Astrocyte of the hippocampus (primary cell): ENCODE results near the gene LONP2.
A peak's percentile ranks its signal among the peaks of the same experiment; 100 is the strongest.
"Not testable (repeated sequence)": the region's sequence is repeated elsewhere in the genome, so short reads cannot be mapped to it uniquely, and the experiment has no call there.

Experiments used
- DNase-seq: peaks from one replicate; pipeline ENCODE4 v3.0.0; 2011; ENCODE audit warnings: low read depth, low spot score

Gene LONP2

DNA sequence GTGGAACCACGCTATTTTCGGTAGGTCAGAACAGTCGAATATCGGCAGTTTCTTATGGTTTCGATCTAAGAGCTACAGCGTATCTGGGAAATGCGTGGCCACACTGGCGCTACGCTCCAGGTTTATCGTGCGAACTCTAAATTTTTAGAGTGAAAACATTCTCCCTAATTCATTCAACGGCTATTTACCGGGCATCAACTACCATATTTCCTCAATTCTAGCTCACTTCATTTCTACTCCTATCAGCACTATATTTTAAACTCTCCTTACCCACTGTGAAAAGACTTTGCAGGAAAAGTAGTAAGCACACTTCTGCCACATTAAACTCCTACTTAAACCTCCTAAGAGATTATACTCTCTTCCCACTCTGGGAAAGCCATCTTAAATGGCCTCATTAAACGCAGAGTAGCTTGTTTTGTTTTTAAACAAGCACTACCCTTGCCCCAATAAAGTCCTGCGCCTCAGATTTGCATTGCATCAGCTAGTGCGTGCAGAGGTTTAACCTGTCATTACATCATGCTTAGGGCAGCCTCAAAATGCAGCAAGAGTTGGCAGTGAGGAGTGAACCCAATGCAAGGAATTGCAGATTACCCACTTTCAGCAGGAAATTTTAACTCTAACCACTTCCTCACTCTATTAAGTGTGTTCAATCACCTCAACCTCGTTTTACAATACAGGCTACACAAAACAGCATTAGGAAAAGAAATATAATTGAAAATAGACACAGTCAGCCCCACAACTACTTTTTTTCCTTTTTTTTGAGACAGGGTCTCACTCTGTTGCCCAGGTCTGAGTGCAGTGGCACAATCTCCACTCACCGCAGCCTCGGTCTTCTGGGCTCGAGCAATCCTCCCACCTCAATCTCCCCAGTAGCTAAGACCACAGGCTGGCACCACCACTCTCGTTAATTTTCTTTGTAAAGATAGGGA lies 122.3 kb downstream of the LONP2 start:
- DNase-seq = peak; percentile 82

DNA sequence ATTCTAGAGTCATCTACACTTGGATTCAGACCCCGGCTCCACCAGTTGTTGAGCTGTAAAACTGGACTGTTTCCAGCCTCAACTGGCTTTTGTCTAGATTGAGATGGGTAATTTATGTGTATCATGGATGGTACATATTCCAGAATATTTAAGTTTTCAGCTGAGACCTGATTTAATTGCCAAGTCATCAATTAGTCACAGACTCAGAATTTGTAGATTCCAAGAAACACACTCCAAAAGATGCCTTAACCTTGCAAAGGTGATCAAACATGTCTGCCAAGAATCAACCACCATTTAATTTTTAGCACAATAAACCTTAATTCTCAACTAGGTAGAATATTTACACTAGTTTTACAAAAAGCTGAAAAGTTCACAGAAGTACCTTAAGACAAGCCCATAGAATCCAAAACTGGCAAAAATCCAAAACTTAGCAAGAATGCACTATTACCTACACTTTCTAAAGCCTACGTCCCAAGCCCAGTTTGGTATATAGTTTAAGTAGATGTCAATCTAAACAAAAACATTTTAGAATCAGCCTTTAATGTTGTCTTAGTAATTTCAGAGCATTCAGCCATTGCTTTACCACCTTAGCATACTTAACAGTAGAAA lies 123.4 kb downstream of the LONP2 start:
- no peak for DNase-seq

DNA sequence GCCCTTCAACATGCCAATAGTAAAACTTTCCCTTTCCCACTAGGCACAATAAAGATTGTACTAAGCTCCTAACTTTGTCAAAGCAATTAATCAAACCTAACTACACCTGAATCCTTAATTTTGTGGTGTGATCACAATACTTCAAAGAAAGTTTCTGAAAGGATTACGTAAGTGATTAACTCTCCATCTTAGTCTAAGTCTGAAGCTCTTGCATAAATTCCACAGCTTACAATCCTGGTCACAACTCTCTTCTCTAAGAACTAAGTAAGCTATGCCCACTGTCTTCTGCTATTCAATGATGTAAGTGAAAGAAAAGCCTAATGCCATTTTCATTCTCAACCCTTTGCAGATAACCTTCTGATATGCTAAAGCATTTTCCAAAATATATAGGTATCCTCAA lies 125.7 kb downstream of the LONP2 start:
- DNase-seq = no peak

DNA sequence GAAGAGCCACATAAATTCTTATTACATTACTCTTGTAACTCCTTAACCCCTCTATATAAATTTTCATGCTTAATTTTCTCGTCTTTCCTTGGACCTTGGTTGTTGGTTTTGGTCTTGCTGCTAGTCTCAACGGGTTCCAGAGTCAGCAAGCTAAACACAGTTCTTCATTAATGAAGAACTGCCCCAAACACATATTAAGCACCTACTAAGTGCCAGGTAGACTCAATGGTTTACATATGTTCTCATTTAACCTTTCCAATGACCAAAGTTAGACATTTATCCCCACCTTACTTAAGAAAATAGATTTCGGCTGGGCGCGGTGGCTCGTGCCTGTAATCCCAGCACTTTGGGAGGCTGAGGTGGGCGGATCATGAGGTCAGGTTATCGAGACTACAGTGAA lies 126.1 kb downstream of the LONP2 start:
- DNase-seq = no peak

DNA sequence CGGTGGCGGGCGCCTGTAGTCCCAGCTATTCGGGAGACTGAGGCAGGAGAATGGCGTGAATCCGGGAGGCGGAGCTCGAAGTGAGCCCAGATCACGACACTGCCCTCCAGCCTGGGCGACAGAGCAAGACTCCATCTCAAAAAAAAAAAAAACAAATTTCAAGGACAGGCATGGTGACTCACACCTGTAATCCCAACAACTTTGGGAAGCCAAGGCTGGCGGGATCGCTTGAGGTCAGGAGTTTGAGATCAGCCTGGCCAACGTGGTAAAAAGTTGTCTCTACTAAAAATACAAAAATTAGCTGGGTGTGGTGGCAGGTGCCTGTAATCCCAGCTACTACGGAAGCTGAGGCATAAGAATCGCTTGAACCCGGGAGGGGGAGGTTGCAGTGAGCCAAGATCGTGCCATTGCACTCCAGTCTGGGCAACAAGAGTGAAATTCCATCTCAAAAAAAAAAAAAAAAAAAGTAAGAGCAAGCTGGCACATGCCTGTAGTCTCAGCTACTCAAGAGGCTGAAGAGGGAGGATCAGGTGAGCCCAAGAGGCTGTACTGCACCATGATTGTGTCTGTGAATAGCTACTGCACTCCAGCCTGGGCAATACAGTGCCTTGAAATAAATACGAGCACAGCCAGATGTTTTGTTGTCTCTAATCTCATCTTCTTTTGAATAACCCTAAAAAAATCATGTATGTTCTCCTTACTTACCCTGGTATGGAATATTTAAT lies 126.7 kb downstream of the LONP2 start:
- DNase-seq = not testable (repeated sequence)

DNA sequence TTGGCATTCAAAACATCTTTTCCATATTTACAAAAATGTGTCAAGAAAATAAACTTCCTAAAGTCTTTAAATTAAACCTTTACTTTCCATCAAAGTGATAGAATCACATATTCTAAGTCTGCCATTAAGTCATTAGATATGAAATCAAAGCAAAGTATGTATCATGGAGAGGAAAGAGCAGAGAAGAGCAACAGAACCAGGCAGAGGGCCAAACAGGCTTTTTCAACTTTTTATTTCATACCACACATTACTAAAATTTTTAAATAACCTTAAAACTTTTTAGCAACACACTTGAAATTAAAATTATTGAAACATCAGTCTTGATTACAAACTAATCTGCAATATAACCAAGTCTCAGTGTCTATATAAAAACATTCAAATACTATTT lies 127.3 kb downstream of the LONP2 start:
- DNase-seq = no peak

DNA sequence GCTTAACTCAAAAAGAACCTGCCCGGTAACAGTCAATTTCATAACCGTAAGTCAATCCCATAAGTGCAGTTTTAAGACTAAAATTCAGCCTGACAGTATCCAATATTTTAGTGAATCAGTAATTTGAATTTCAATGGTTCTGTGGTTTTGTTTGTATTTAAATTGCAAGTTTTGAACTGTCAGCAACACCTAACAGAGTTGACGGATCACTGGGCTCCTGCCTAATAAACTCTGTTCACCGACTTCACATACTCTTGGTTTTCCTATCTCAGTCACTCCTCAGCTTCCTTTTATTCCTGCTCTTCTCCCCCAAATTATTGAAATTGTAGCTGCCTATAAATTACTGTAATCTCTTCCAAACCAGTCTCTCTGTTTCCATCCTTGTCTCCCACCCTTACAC lies 128.6 kb downstream of the LONP2 start:
- no peak for DNase-seq

DNA sequence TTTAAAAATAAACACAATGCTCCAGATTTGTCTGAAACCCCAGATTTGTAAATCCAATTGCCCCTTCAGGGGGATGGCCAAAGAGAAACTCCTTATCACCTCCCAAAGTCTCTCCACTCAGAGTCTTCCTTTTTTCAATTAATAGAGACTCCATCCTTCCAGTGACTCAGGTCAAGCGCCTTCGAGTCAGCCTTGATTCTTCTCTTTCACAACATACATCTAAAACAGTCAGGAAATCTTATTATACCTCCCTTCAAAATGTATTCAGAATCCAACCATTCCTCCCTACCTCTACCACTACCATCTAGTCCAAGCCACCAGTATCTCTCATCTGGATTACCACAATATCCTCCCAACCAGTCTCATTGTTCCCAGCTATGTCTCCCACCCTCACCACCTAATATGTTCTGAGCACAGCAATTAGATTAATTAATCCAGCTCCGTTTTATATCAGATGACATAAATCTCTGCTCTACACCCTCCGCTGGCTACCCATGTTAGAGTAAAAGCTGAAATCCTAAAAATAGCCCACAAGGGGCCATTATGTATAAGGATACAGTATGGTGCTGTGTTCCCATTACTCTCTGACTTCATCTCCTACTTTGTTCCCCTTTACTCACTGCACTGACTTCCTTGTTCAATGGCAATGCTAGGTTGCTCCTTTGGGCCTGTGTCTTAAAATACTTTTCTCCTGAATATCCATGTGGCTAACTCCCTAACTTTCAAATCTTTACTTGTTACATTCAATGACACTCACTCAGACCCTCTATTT lies 129.3 kb downstream of the LONP2 start:
- no peak for DNase-seq

DNA sequence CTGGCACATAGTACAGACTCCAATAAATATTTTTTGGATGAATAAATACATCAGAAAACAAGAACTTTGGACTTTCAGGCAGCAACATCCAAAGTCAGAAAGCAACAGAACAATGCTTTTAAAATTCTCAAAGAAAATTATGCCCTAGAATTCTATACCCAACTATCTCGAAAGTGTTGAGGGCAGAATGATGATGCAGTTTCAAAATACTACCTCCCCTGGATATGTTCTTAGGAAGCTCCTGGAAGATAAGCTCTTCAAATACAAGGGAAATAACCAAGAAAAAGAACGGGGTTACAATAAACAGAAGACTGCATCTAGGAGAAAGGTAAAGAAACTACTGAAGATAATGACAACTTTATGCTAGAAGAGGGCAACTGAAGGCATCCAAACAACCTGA lies 130.2 kb downstream of the LONP2 start:
- no peak for DNase-seq

DNA sequence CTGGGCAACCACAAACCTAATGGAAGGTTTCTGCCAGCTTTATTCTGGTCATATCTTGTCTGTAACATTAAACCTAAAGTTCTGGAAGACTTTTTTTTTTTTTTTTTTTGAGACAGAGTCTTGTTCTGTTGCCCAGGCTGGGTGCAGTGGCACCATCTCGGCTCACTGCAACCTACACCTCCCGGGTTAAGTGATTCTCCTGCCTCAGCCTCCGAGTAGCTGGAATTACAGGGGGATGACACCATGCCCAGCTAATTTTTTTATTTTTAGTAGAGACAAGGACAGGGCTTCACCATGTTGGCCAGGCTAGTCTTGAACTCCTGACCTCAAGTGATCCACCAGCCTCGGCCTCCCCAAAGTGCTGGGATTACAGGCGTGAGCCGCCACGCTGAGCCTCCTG lies 133.2 kb downstream of the LONP2 start:
- DNase-seq = not testable (repeated sequence)

DNA sequence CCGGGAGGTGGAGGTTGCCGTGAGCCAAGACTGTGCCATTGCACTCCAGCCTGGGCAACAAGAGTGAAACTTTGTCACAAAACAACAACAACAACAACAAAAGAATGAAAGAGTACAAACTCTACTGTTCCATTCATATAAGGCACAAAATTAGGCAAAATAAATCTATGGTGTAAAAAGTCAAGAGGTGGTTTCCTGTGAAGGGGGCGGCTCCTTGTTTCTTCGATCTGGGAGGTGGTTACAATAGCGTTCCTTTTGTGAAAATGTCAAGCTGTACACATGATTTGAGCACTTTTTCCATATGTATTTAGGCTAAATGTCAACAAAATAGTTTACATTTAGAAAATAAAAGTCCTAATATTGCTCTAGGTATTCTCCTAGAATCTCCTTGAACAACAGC lies 134.2 kb downstream of the LONP2 start:
- DNase-seq = no peak

DNA sequence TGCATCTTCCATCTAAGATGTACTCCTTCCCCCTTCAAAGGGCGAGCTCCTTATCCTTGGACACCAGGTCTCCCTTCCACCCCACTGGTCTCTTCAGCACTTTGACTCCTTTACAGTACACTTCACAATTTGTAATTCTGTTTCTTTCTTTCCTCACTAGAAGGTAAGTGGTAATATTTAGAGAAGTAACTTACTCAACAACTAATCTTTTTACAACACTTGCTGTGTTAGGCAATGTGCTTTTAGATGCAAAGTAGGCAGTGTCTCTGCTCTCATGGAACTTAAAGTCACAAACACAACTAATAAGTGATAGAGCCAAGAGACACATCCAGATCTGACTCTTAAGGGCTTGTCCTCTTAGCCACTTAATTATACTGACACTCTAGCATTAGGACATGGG lies 134.7 kb downstream of the LONP2 start:
- no peak for DNase-seq

DNA sequence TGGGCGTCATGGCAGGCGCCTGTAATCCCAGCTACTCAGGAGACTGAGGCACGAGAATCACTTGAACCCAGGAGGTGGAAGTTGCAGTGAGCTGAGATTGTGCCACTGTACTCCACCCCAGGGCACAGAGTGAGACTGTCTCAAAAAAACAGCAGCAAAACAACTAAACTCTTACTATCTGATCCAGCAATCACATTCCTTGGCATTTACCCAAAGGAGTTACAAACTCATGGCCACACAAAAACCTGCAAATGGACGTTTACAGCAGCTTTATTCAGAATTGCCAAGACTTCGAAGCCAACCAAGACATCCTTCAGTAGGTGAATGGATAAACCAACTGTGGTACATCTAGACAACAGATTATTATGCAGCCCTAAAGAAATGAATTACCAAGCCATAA lies 137.1 kb downstream of the LONP2 start:
- peak; percentile 37 for DNase-seq

DNA sequence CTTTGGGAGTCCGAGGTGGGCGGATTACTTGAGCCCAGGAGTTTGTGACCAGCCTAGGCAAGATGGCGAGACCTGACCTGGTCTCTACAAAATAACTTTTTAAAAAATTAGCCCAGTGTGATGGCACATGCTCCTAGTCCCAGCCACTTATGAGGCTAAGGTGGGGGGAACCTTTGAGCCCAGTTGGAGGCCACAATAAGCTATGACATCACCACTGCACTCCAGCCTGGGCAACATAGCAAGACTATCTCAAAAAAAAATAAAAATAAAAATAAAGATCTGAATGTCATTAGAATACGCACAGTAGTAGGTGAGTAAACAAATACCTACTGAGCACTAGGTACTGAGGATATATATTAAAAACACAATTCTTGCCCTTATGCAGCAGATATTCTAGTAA lies 138.0 kb downstream of the LONP2 start:
- DNase-seq = no peak

DNA sequence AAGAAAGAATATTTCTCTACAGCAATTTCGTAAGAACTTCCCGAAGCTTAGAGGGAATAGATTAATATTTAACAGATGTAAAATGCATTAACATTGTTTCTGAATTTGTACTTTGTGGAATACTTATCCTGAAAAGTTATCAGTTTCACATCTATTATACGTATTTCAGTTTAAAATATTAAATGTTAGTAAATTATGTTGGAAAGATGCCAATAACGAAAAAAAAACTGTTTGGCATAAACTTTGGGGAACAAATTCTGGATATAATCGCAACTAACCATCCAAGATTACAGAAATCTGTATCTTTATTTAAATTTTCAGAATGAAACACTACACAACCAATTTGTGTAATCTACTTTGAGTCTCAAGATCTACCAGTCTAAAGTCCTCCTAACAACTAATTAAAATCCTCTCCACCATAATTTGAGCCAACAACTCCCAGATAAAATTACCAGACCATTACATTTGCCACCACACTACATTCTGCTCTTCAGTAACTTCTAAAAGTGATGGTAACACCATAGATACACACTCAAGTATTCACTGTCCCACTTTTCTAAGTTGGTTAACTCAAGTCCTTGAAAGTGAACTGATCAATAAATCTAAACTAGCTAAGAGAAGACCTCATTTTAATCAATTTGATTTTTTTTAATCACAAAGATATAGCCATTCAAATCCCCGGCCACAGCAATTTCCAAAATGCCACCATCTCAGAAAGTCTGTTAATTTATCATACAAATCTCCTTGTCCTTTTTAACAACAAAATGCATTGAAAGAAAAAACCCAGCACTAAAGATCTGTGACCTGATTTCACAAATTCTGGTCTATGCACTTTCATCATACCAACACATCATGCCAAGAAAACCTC lies 139.1 kb downstream of the LONP2 start:
- DNase-seq = no peak

DNA sequence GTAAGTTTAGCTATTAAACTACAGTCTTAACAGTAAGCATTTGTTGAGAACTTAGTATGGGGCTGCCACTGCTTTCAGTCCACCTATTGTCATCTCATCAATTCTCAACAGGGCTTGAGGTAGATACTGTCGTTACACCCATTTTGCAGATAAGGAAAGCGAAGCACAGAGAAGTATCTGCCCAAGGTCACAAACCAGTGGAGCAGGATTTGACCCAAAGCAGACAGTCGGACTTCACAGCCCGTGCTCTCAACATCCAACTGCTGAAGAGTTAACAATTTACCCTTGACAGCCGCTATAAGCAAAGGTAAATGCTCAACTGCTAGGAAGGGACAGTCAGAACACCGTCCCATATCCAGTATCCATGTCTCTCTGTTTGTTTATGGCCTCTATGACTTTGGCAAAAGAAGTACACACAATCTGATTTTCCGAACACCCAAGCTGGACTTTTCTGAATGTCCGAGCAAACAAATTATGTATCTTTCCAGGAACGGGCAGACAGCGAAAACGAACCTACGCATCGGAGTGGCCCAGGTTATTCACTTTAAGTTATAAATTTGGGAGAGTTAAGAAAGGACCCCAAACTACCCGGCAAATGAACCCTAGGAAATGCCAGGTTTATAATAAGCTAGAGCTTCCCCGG lies 139.9 kb downstream of the LONP2 start:
- peak; percentile 50 for DNase-seq

DNA sequence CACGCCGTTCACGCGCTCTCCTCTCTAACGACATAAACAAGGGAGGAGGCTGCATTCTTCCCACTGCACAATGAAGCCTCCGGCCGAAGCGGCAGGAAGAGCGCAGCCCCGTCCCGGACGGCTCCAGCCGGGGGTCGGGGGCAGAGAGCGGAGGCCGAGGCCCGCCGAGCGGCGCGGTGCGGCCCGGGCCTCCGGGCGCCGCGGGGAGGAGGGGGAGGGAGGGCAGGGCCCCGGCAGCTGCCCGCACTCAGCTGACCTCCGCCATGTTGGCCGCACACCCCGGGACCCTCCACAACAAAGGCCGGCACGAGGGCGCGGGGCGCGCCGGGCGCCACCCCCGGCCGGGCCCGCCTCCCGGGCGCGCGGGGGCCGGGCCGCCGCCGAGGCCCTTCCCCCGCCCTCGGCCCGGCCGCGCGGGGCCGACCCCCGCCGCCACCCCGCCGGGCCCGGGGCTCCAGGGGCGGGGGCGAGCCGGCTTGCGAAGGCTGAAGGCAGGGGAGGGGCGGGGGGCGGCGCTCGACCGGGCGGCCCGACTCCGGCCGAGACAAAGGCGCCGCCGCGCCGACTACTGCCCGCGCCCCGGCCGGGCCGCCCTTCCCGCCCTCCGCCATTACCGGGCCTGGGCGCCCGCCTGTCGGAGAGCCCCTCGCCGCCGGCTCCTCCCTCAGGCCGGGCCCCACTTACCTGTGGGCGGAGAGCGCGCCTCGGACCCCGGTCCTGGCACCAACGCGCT lies 140.6 kb downstream of the LONP2 start:
- peak; percentile 80 for DNase-seq

DNA sequence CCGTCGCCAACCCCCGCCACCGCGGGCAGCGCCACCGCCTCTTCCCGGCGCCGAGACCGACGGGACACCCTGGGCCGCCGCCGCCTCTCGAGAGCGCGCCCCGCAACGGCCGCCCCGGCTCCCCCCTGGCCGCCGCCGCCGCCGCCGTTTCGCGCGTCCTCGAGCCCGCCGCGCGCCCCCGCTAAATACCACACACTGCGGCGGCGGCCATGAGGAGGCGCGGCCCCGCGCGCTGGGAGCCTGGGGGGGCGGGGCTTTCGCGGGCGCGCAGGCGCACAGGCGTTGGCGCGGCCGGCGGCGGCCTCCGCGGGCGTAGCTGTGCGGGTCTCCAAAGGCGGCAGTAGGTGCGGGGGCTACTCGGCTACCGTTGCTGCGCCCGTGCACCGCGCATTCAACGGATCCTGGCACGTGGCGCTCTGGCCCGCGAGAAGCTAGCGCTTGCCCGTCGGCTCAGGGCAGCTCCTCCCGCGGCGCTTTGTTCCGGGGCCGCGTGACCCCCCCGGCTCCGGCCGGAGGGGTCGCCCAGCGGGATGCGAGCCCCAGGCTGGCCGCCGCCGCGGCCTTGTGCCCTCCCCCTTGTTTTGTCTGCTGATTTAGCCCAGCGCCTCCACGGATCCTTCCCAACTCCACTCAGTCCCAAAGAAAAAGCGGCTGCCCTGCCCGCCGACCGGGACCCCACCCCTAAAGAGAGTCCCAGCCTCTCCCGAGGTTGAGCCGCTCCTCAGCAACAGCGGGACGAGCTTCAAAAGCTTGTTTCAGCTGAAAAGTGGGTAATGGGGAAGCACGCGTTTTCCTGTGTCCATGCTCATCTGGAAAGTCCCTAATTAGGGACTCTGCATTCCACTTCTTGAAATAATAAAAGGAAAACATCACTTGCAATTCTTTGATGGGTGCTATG lies 141.4 kb downstream of the LONP2 start, which contains the start of gene SIAH1:
SIAH1 (minus strand) TSS at position 161 of the 898 bp plus-strand sequence. CDS start 22,985 bp downstream, outside the sequence.
- DNase-seq = peak; percentile 97
